Myocyte (in vitro differentiated cells): Measurements from ENCODE around the gene TMEM74B. TPM values are rescaled to one million over a fixed set of nuclear protein-coding genes. Genes with fewer than 3 reads are reported as not detected.
A peak's percentile ranks its signal among the peaks of the same experiment; 100 is the strongest.

Source experiments
- DNase-seq: peaks from one replicate; pipeline ENCODE4 v3.0.0-alpha.2; 2012; ENCODE audit warnings: low read depth
- total RNA-seq: library from RNA; depleted of rRNA; stranded (reverse); fragments of >200 nt; gene quantifications from 2 replicates; pipeline ENCODE4 v1.2.3, GENCODE V29; 2014

Gene TMEM74B
- total RNA-seq, 1 donor from 2014 or later = not detected

DNA sequence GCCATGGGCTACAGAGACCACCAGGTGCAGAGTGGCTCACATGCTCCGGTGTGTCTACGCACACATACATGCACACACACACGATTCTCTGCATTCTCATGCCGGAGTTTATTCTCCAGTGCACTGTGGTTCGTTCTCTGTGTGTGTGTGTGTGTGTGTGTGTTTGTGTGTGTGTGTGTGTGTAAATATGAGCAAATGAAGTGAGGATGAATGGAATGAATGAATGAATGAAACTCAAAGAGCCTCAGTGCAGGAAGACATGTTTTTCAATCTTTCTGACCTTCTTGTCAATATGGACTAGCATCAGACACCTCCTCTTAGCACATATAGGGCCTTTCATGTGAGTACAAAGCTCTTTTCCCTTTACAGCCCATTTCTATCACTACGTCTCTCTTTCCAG is 1.6 kb downstream of the TMEM74B start:
- no peak for DNase-seq

DNA sequence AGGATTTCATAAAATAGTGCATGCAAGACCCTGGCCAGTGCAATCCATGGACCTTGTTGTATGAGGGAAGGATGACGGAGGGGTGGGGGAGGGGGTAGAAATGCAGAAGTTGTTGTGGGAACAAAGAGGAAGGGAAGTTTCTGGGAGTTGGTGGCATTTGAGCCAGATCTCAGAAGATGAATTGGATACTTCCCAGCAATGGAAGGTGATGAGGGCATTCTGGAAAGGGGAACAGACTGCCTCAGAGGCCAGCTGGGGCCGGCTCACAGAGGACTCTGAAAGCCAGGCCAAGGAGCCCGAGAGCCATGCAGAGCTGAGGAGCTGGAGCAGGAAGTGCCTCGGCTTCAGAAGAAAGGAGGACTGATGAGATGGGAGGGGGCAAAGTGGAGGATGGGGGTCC is 2.7 kb downstream of the TMEM74B start:
- DNase-seq = no peak

GRCh38 chr20:1180949-1181348 is 3.8 kb downstream of the TMEM74B start:
- DNase-seq = no peak

DNA sequence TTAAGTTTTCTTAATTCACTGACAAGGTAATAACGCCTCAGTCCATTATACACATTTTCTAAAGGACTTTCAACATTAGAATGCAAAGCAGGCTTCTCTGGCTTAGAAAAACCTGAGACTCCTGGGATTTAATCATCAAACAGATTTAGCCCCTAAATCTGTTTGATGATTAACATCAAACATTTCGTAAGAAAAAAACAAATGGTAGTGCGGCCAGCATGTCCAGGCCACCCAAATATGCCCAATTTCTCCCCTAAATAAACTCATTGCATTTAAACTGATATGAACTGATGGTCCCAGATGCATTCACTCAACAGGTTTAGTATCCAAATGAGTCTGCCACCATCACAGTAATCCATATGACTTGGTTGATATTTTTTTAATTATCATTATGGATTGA is 6.2 kb downstream of the TMEM74B start:
- no peak for DNase-seq

GRCh38 chr20:1178103-1178502 is 6.7 kb downstream of the TMEM74B start:
- no peak for DNase-seq

GRCh38 chr20:1177680-1178079 is 7.1 kb downstream of the TMEM74B start:
- DNase-seq = no peak

DNA sequence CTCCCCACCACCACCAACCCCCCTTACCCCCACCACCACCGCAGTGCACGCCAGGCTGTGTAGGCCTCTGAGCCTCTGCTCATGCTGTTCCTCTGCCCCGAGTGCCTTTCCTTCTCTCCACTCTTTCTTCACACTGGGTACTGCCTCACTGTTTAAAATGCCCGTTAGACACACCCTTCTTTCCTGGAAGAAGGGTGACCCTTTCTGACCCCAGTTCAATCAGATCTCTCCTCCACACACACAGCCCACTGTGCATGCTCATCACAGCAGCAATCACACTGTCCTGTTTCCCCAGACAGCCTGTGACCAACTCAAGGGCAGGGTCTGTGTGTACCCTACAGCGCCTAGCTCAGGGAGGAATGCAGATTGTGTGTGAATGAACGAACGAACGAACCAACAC is 10.0 kb downstream of the TMEM74B start:
- DNase-seq = no peak

DNA sequence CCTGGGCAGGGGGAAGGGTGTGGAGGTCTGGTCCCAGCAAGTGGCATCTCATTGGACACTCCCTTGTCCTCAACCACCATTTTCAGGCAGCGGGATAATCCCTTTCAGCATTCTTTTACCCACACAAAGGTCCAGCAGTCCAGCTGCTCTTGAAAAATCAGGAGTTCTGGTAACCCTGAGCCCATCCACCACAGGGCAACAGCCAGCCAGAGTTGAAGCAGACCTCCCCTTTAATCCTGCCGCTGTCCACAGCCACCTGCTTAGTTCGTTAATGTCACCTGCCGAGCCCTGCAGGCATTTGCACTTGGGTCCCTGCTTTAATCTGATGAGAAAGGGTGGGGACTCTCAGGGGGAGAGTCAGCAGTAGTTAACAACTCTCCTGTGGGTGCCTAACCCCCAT is 11.1 kb downstream of the TMEM74B start:
- peak; percentile 62 for DNase-seq

GRCh38 chr20:1171461-1172093 is 13.2 kb downstream of the TMEM74B start:
- DNase-seq = peak; percentile 69

- DNase-seq = no peak
Measured at GRCh38 chr20:1169224-1169623, 15.6 kb downstream of the TMEM74B start.

GRCh38 chr20:1166948-1167720 is 17.6 kb downstream of the TMEM74B start:
- peak; percentile 65 for DNase-seq

DNA sequence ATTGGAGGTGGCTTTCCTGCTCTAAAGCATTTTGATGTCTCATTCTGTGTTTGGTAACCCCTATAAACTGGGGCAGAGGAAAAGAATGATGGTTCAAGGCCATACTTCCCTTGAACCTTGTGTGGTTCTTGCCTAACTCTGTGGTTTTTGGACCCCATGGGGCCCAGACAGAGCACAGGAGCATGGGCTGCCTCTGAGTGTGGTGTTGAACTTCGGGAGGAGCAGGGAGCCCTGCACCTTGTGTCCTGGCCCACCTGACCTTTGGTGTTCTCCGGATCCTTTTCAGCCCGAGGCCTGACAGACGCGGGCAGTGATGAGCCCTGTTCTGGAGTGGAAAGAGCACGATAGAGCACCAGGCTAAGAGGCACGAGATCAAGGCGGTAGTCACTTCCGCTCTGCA is 18.8 kb downstream of the TMEM74B start:
- DNase-seq = no peak

DNA sequence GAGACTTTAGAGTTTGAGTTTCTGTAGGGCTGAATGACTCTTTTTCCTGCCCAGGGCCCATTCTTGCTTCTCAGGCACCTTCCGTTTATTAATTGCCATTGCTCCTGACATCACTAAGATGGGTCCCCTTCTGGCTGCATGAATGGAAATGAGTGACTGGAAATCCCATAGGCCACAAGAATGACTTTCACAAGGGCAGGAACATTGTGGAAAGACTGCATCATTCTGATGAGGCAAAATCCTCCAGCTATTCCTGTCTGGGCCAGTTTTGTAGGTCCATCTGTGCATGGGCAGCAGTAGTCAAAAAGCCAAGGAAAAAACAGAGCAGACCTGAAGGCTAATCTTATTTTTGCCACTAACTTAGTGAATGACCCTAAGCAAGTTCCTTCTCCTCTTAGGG is 19.3 kb downstream of the TMEM74B start:
- peak; percentile 57 for DNase-seq

- DNase-seq = no peak
Measured at GRCh38 chr20:1164871-1165270, 19.9 kb downstream of the TMEM74B start.

DNA sequence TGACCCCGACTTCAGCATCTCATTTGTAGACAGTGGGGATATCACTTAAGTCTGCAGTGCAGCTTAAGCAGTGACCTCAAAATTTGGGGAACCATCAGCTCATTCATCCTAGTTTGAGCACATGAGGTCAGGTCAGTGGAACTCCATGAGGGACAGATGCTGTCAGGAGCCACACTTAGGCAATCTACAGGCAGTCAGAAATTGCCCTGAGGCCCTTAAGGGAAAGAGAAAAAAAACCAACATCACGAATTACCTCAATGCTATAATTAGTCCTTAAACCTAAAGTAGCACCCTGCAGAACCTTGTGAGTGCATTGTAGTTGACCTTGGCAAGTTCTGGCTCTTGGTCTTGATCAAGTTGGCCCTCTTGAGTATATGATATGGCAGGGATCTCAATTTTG is 21.1 kb downstream of the TMEM74B start:
- DNase-seq = peak; percentile 77

- peak; percentile 86 for DNase-seq
Measured at GRCh38 chr20:1163105-1163504, 21.7 kb downstream of the TMEM74B start.

GRCh38 chr20:1160991-1161390 is 23.8 kb downstream of the TMEM74B start:
- DNase-seq = no peak

GRCh38 chr20:1160496-1160895 is 24.3 kb downstream of the TMEM74B start:
- no peak for DNase-seq

DNA sequence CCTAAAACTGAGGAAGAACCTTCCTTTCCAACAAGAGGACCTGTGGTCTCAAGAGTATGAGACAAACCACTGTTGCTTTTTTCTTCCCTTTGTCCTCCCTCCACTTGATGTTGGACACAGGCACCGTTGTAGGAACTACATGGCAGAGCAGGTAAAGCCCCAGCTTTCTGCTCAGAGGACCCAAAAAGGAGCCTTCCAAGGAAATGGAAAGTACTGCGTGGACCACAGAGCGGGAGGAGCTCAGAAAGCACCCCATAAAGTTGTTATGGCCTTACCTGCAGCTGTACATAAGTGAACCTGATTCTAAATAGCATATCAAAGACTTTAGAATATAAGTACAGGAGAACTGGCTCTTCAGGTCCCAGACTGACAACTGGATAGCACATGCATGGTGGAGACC is 29.4 kb downstream of the TMEM74B start:
- DNase-seq = no peak

GRCh38 chr20:1154691-1155090 is 30.1 kb downstream of the TMEM74B start:
- DNase-seq = no peak

- DNase-seq = no peak
Measured at GRCh38 chr20:1154226-1154625, 30.6 kb downstream of the TMEM74B start.

GRCh38 chr20:1150968-1151367 is 33.8 kb downstream of the TMEM74B start:
- no peak for DNase-seq

GRCh38 chr20:1150218-1150617 is 34.6 kb downstream of the TMEM74B start:
- DNase-seq = no peak
